GM12878 (cell line): ENCODE data around the gene UGT1A8. TPM values are rescaled to one million over a fixed set of nuclear protein-coding genes. Genes with fewer than 3 reads are reported as not detected.

Experiments
- ATAC-seq: fragments of 200-7000 bp; cut with Tn5 transposase; 3 replicates; pipeline ENCODE4 v1.9.1; 2020; ENCODE audit warnings: mild to moderate bottlenecking, moderate library complexity
- BruUV-seq: library from RNA; stranded (reverse); fragments of 400-500 nt; replicated peaks from 2 replicates; lab custom pipeline; 2021; lab: Mats Ljungman, UMichigan
- CTCF ChIA-PET: fragments of 300-600 bp; sonication (Branson Sonifier 250); formaldehyde crosslinking; extraction: SDS; loops from one replicate; lab custom pipeline; 2021; ENCODE audit warnings: inconsistent platforms; lab: Yijun Ruan, JAX
- POLR2A ChIA-PET: fragments of 350-600 bp; formaldehyde crosslinking; extraction: SDS; loops from one replicate; lab custom pipeline; 2021; ENCODE audit warnings: inconsistent platforms; lab: Charles Lee
- RAD21 ChIA-PET: fragments of 300-600 bp; sonication (Branson Sonifier 250); formaldehyde crosslinking; loops from one replicate; lab custom pipeline; 2023; ENCODE audit warnings: antibody characterized with exemption; ENCODE audit not compliant: unreplicated experiment; lab: Charles Lee
- SMC1A ChIA-PET: fragments of 300-600 bp; sonication (Branson Sonifier 250); formaldehyde crosslinking; loops from one replicate; lab custom pipeline; 2023; ENCODE audit not compliant: unreplicated experiment, uncharacterized antibody; lab: Charles Lee
- DNase-seq: peaks from one replicate; pipeline ENCODE4 v3.0.0-alpha.2; 2011; ENCODE audit warnings: low read depth, low spot score
- FAIRE-seq: peaks from 3 replicates; lab custom pipeline; 2011; peaks lifted over from hg19 to GRCh38; lab: Jason Lieb, UNC
- H2AFZ ChIP-seq: 2 replicates; pipeline ENCODE4 v1.6.0; 2011; ENCODE audit warnings: low read depth, low read length, control low read depth; ENCODE audit not compliant: control insufficient read depth
- H3K27ac ChIP-seq: 2 replicates; pipeline ENCODE4 v1.5.1; 2011; ENCODE audit warnings: control low read depth; ENCODE audit not compliant: control insufficient read depth, insufficient read depth
- H3K27me3 ChIP-seq, 2 experiments: replicated peaks in 1 of 2; 2 replicates each; pipeline versions ENCODE4 v1.6.0 to v1.6.1; 2011; ENCODE audit warnings: low read length in 1 of 2; ENCODE audit not compliant: control insufficient read depth in 2 of 2, insufficient read depth in 2 of 2
- H3K36me3 ChIP-seq, 2 experiments: 2 replicates each; pipeline ENCODE4 v1.5.1; 2011; ENCODE audit warnings: low read length in 1 of 2; ENCODE audit not compliant: control insufficient read depth in 2 of 2, insufficient read depth in 2 of 2
- H3K4me1 ChIP-seq: 2 replicates; pipeline ENCODE4 v1.6.1; 2011; ENCODE audit warnings: mild to moderate bottlenecking, low read length, moderate library complexity, mixed read lengths; ENCODE audit not compliant: control insufficient read depth, insufficient read depth
- H3K4me2 ChIP-seq: 2 replicates; pipeline ENCODE4 v1.6.0; 2011; ENCODE audit warnings: control low read depth; ENCODE audit not compliant: control insufficient read depth, insufficient read depth
- H3K4me3 ChIP-seq: fragments of 200-600 bp; sonication (generic); 2 replicates; pipeline ENCODE4 v1.5.1; 2016
- H3K79me2 ChIP-seq: 2 replicates; pipeline ENCODE4 v1.6.0; 2011; ENCODE audit warnings: low read length; ENCODE audit not compliant: control insufficient read depth, insufficient read depth
- H3K9ac ChIP-seq: 2 replicates; pipeline ENCODE4 v1.8.0; 2011; ENCODE audit warnings: low read length, control low read depth, mixed read lengths; ENCODE audit not compliant: control insufficient read depth, insufficient read depth
- H3K9me3 ChIP-seq: replicated peaks from 3 replicates; pipeline ENCODE4 v1.5.1; 2011; ENCODE audit warnings: mild to moderate bottlenecking, low read length; ENCODE audit not compliant: control insufficient read depth, insufficient read depth
- H4K20me1 ChIP-seq: 2 replicates; pipeline ENCODE4 v1.6.0; 2011; ENCODE audit not compliant: control insufficient read depth, insufficient read depth
- BMI1 ChIP-seq: fragments of 450-650 bp; IDR thresholded peaks from 2 replicates; pipeline ENCODE4 v1.6.1; 2016; ENCODE audit warnings: mild to moderate bottlenecking, moderate library complexity, borderline replicate concordance
- CHD2 ChIP-seq: IDR thresholded peaks from 2 replicates; pipeline ENCODE4 v1.6.1; 2011; ENCODE audit warnings: low read depth, low read length, improper control_type of control experiment, borderline replicate concordance
- EP300 ChIP-seq, 2 experiments: fragments of 150-350 bp in 1 of 2; IDR thresholded peaks; 2 replicates each; pipeline ENCODE4 v1.6.1; 2011 to 2012; ENCODE audit warnings: low read depth in 2 of 2, low read length in 2 of 2, borderline replicate concordance in 1 of 2, improper control_type of control experiment in 1 of 2, inconsistent platforms in 1 of 2; ENCODE audit not compliant: control insufficient read depth in 1 of 2
- GATAD2B ChIP-seq: fragments of 450-650 bp; conservative IDR thresholded peaks from 2 replicates; pipeline ENCODE4 v1.6.1; 2017; ENCODE audit warnings: low read depth, mild to moderate bottlenecking, moderate library complexity
- HDAC6 ChIP-seq: fragments of 200-600 bp; sonication (generic); IDR thresholded peaks from one replicate; pipeline ENCODE4 v1.8.0; 2017; ENCODE audit warnings: antibody characterized with exemption; ENCODE audit not compliant: unreplicated experiment
- KAT2A ChIP-seq: conservative IDR thresholded peaks from 2 replicates; pipeline ENCODE4 v1.6.1; 2011; ENCODE audit warnings: low read depth, low read length; ENCODE audit not compliant: control insufficient read depth
- MAX ChIP-seq: IDR thresholded peaks from 2 replicates; pipeline ENCODE4 v1.6.1; 2012; ENCODE audit warnings: low read depth, low read length, improper control_type of control experiment
- PML ChIP-seq: IDR thresholded peaks from 2 replicates; pipeline ENCODE4 v1.6.1; 2012; ENCODE audit warnings: low read length, inconsistent platforms
- RAD21 ChIP-seq: IDR thresholded peaks from 2 replicates; pipeline ENCODE4 v1.6.1; 2011; ENCODE audit warnings: mild to moderate bottlenecking, low read depth, low read length, moderate library complexity; ENCODE audit not compliant: insufficient read depth
- RELA ChIP-seq: fragments of 450-650 bp; IDR thresholded peaks from 2 replicates; pipeline ENCODE4 v1.8.0; 2014; ENCODE audit warnings: borderline replicate concordance; ENCODE audit not compliant: partially characterized antibody
- ZNF622 ChIP-seq: fragments of 450-650 bp; IDR thresholded peaks from 2 replicates; pipeline ENCODE4 v1.6.1; 2017; ENCODE audit warnings: mild to moderate bottlenecking, inconsistent platforms
- WGBS: methylation state at CpG from one replicate; pipeline ENCODE4 v1.1.6; 2016; ENCODE audit warnings: low lambda C conversion rate; ENCODE audit not compliant: insufficient replicate concordance, insufficient coverage; ENCODE audit errors: missing lambda C conversion rate; 5-methylcytosine and 5-hydroxymethylcytosine counted together
- in situ Hi-C: fragments of 300-500 bp; cut with MboI; formaldehyde crosslinking; loops from 9 replicates; pipeline ENCODE4 v1.14.3; 2018; ENCODE audit warnings: mixed read lengths
- intact Hi-C: fragments of 100-400 bp; cut with micrococcal nuclease; formaldehyde crosslinking; loops from one replicate; pipeline ENCODE4 v1.14.2; 2022; ENCODE audit not compliant: unreplicated experiment
- polyA plus RNA-seq, 11 experiments: library from polyadenylated mRNA; depleted of rRNA in 4 of 11; unstranded in 6 of 11; stranded (reverse) in 5 of 11; fragments of >200 nt; fragmentation: Nextera tagmentation in 4 of 11; fragmentation: Illumina TruSeq in 1 of 11; extraction: Ambion mirVana in 4 of 11; extraction: Trizol in 1 of 11; gene quantifications; 1 replicate in 1 of 11; 2 replicates in 10 of 11; pipeline versions ENCODE4 v1.2.1 to v1.2.3, GENCODE V29; 2011 to 2016; ENCODE audit warnings: inconsistent platforms in 2 of 11, missing spikeins in 2 of 11, low read depth in 1 of 11
- total RNA-seq, 4 experiments: library from RNA; depleted of rRNA in 3 of 4; stranded (reverse); fragments of >200 nt in 3 of 4; fragmentation: Illumina TruSeq in 1 of 4; extraction: Trizol in 1 of 4; gene quantifications; 2 replicates each; pipeline versions ENCODE4 v1.2.1 to v1.2.3, GENCODE V29; 2013 to 2021
- TF ChIP-seq, protein P1 (sequence below): fragments of 450-650 bp; IDR thresholded peaks from 2 replicates; pipeline ENCODE4 v1.6.1; 2018; ENCODE audit warnings: borderline replicate concordance, mild to moderate bottlenecking; ENCODE audit not compliant: partially characterized antibody
- TF ChIP-seq, protein P2 (sequence below): fragments of 450-650 bp; IDR thresholded peaks from 2 replicates; pipeline ENCODE4 v1.6.1; 2017; ENCODE audit warnings: low read depth, mild to moderate bottlenecking, moderate library complexity

Gene UGT1A8
- total and polyA plus RNA-seq, 10 of the 15 experiments (the other 5 are each of a cell fraction or from before 2014, with no cell fraction given) = not detected

GRCh38 chr2:233691443-233692433, 74.3 kb downstream of the UGT1A8 start:
- CTCF ChIA-PET = no interaction called here
- RAD21 ChIA-PET = interaction anchor here (0.8 kb wide), 1 partner anchor 20 kb away, joined by 3 read pairs; no protein-coding TSS in a partner anchor
- TF ChIP-seq, protein P1, sequence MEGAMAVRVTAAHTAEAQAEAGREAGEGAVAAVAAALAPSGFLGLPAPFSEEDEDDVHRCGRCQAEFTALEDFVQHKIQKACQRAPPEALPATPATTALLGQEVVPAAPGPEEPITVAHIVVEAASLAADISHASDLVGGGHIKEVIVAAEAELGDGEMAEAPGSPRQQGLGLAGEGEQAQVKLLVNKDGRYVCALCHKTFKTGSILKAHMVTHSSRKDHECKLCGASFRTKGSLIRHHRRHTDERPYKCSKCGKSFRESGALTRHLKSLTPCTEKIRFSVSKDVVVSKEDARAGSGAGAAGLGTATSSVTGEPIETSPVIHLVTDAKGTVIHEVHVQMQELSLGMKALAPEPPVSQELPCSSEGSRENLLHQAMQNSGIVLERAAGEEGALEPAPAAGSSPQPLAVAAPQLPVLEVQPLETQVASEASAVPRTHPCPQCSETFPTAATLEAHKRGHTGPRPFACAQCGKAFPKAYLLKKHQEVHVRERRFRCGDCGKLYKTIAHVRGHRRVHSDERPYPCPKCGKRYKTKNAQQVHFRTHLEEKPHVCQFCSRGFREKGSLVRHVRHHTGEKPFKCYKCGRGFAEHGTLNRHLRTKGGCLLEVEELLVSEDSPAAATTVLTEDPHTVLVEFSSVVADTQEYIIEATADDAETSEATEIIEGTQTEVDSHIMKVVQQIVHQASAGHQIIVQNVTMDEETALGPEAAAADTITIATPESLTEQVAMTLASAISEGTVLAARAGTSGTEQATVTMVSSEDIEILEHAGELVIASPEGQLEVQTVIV = no peak
- TF ChIP-seq GATAD2B (no peak), CHD2 (no peak), PML (no peak), BMI1 (no peak), RELA (no peak), KAT2A (no peak), MAX (no peak), HDAC6 (no peak), ZNF622 (no peak), RAD21 (no peak), EP300 (IDR thresholded peaks at IDR 0.05; ENCODE audit: borderline replicate concordance in 1 of 2, control insufficient read depth in 1 of 2, low read depth in 2 of 2, low read length in 2 of 2) (no peak)
- TF ChIP-seq, protein P2, sequence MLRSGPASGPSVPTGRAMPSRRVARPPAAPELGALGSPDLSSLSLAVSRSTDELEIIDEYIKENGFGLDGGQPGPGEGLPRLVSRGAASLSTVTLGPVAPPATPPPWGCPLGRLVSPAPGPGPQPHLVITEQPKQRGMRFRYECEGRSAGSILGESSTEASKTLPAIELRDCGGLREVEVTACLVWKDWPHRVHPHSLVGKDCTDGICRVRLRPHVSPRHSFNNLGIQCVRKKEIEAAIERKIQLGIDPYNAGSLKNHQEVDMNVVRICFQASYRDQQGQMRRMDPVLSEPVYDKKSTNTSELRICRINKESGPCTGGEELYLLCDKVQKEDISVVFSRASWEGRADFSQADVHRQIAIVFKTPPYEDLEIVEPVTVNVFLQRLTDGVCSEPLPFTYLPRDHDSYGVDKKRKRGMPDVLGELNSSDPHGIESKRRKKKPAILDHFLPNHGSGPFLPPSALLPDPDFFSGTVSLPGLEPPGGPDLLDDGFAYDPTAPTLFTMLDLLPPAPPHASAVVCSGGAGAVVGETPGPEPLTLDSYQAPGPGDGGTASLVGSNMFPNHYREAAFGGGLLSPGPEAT = no peak

More at GRCh38 chr2:233691443-233692433, 74.3 kb downstream of the UGT1A8 start:
- SMC1A ChIA-PET = no interaction called here
- FAIRE-seq (no peak), DNase-seq (no peak), ATAC-seq (no peak)
- peaks cover 0 to 3% of the 10 kb centered on the region in 2 experiments; a peak in 1 of 4 replicates for H3K27me3 ChIP-seq
- H4K20me1 ChIP-seq = no peaks in the 10 kb centered on the region
- no peaks in the 10 kb centered on the region for H3K9me3 ChIP-seq
- no peaks in the 10 kb centered on the region for H3K36me3 ChIP-seq
- H3K4me2 ChIP-seq = no peak overlapping the region
- no peak overlapping the region for H2AFZ ChIP-seq
- intact Hi-C loops (no loop called here), in situ Hi-C loops (no loop called here)
- BruUV-seq = no TSS peak
- H3K4me1 ChIP-seq = no peaks in the 10 kb centered on the region
- H3K79me2 ChIP-seq = no peaks in the 10 kb centered on the region
- H3K27ac ChIP-seq = no peak overlapping the region
- POLR2A ChIA-PET = no interaction called here
- no peak overlapping the region for H3K4me3 ChIP-seq
- H3K9ac ChIP-seq = no peak overlapping the region
- 60% methylated on average over 11 of the region's 11 CpGs for WGBS
